Thoracic aorta (tissue), 2 donors: ENCODE results near the gene DCTPP1. TPM values are rescaled to one million over a fixed set of nuclear protein-coding genes. Genes with fewer than 3 reads are reported as not detected.

Experiments
- ATAC-seq: fragments of 150-250 bp; one replicate; pipeline ENCODE4 v1.8.0; 2017; ENCODE audit warnings: low read depth; ENCODE audit not compliant: insufficient number of reproducible peaks, low FRiP score
- DNase-seq: peaks from one replicate; pipeline ENCODE4 v3.0.0-alpha.2; 2020; ENCODE audit warnings: low spot score
- H3K27ac ChIP-seq, 2 donors: fragments of 200-600 bp; sonication (generic); 1 replicate in 1 of 2; 2 replicates in 1 of 2; pipeline ENCODE4 v1.5.1; 2016; ENCODE audit warnings: mild to moderate bottlenecking in 2 of 2, moderate library complexity in 2 of 2
- H3K27me3 ChIP-seq: fragments of 200-600 bp; sonication (generic); replicated peaks from 2 replicates; pipeline ENCODE4 v1.6.0; 2016; ENCODE audit warnings: mild to moderate bottlenecking; ENCODE audit not compliant: insufficient read depth
- H3K36me3 ChIP-seq: fragments of 200-600 bp; sonication (generic); one replicate; pipeline ENCODE4 v1.5.1; 2016
- H3K4me1 ChIP-seq, 2 donors: fragments of 200-600 bp; sonication (generic); 1 replicate in 1 of 2; 2 replicates in 1 of 2; pipeline versions ENCODE4 v1.5.1 to v1.6.0; 2016; ENCODE audit warnings: low read depth in 2 of 2, mild to moderate bottlenecking in 1 of 2; ENCODE audit not compliant: control insufficient read depth in 1 of 2
- H3K4me3 ChIP-seq: fragments of 200-600 bp; sonication (generic); 2 replicates; pipeline ENCODE4 v1.5.1; 2016; ENCODE audit warnings: mild to moderate bottlenecking
- H3K9me3 ChIP-seq: fragments of 200-600 bp; sonication (generic); 2 replicates; pipeline ENCODE4 v1.5.1; 2016
- total RNA-seq, 2 donors: library from RNA; depleted of rRNA; stranded (reverse); fragments of >200 nt; gene quantifications; one replicate each; pipeline versions ENCODE4 v1.1.0 to v1.2.3, GENCODE V29; 2016
- TF ChIP-seq, protein P1 (sequence below): fragments of 200-600 bp; sonication (generic); IDR thresholded peaks from one replicate; pipeline ENCODE4 v1.5.1; 2019; ENCODE audit warnings: antibody characterized with exemption

The DCTPP1 gene
- total RNA-seq, 2 donors from 2014 or later, result 16.7 to 24.0 TPM

- Histone ChIP-seq H3K4me3 (peak overlapping the region; percentile 20), H3K36me3 (peaks cover 9% of the 10 kb centered on the region), H3K4me1 (peaks cover 14 to 28% of the 10 kb centered on the region in 2 donors), H3K27me3 (no peaks in the 10 kb centered on the region), H3K9me3 (no peaks in the 10 kb centered on the region), H3K27ac (peak overlapping the region; percentile 26 to 42)
- TF ChIP-seq, protein P1, sequence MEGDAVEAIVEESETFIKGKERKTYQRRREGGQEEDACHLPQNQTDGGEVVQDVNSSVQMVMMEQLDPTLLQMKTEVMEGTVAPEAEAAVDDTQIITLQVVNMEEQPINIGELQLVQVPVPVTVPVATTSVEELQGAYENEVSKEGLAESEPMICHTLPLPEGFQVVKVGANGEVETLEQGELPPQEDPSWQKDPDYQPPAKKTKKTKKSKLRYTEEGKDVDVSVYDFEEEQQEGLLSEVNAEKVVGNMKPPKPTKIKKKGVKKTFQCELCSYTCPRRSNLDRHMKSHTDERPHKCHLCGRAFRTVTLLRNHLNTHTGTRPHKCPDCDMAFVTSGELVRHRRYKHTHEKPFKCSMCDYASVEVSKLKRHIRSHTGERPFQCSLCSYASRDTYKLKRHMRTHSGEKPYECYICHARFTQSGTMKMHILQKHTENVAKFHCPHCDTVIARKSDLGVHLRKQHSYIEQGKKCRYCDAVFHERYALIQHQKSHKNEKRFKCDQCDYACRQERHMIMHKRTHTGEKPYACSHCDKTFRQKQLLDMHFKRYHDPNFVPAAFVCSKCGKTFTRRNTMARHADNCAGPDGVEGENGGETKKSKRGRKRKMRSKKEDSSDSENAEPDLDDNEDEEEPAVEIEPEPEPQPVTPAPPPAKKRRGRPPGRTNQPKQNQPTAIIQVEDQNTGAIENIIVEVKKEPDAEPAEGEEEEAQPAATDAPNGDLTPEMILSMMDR, result peak; percentile 92
- ATAC-seq (no peak), DNase-seq (peak; percentile 68)
Observed at GRCh38 chr16:30409125-30410060, 20.4 kb downstream of the DCTPP1 start.

DNA sequence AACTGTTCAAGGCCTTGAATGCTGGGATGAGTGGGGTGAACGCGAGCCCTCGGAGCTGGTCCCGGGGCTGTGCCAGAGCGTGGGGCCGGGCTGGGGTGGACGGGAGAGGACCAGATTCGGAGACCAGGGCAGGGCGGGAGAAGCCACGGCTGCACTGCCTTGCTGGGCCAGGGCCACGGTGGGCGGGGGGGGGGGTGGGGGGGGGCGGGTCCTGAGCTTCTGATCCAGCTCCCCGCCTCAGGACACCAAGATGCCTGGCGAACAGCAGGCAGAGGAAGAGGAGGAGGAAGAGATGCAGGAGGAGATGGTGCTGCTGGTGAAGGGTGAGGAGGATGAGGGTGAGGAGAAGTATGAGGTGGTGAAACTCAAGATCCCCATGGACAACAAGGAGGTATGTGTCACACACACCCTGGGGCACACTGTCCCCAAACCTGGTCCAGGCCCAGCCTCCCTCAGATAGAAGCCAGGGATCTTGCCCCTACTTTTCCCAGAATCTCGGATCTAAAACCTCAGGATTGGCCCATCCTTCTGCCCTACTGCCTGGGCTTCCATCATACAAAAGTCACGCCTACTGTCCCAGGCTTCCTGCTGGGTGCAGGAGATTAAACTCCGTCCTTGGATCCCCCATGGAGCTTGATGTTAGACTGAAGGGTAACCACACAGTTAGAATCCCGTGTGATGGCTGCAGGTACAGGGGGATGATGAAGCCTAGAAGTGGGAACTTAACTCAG, 21.9 kb downstream of the DCTPP1 start:
- Histone ChIP-seq H3K36me3 (peaks cover 9% of the 10 kb centered on the region), H3K4me1 (peaks cover 14 to 28% of the 10 kb centered on the region in 2 donors), H3K27ac (peak overlapping the region; percentile 90 to 95), H3K9me3 (no peaks in the 10 kb centered on the region), H3K27me3 (no peaks in the 10 kb centered on the region), H3K4me3 (peak overlapping the region; percentile 87)
- DNase-seq (no peak), ATAC-seq (no peak)
- TF ChIP-seq, protein P1, result no peak

- DNase-seq, result peak; percentile 76
- Histone ChIP-seq H3K4me1 (peaks cover 14 to 28% of the 10 kb centered on the region in 2 donors), H3K27ac (peak within 1 kb of the TSS; percentile 90 to 95), H3K4me3 (peak within 1 kb of the TSS; percentile 87), H3K36me3 (peaks cover 8% of the 10 kb centered on the region), H3K27me3 (no peaks in the 10 kb centered on the region), H3K9me3 (no peaks in the 10 kb centered on the region)
- ATAC-seq, result peak; percentile 79
- TF ChIP-seq, protein P1, result no peak
Observed at GRCh38 chr16:30407102-30407803, 22.6 kb downstream of the DCTPP1 start, which contains the start of gene ZNF771. Gene ZNF771, plus strand, starts transcription at chr16:30407606. Its CDS starts 448 bp downstream, at chr16:30408054.

- no peaks in the 10 kb centered on the region for H3K27me3 ChIP-seq
- H3K36me3 ChIP-seq, result peaks cover 3% of the 10 kb centered on the region
- DNase-seq (no peak), ATAC-seq (no peak)
- no peaks in the 10 kb centered on the region for H3K9me3 ChIP-seq
- peak overlapping the region; percentile 87 for H3K4me3 ChIP-seq
- H3K27ac ChIP-seq, result peak overlapping the region; percentile 90 to 95
- peaks cover 14 to 28% of the 10 kb centered on the region in 2 donors for H3K4me1 ChIP-seq
- TF ChIP-seq, protein P1, result no peak
Observed at GRCh38 chr16:30406795-30407101, 23.1 kb downstream of the DCTPP1 start.
